SIG-M5 treated with dmso at 0.1 percent for 504 hours (cell line): ENCODE measurements around the gene TP53I11.

Source experiments
- DNase-seq: peaks from one replicate; lab custom pipeline; 2025; ENCODE audit not compliant: unreplicated experiment; lab: John Stamatoyannopoulos, UW

The TP53I11 gene

DNA sequence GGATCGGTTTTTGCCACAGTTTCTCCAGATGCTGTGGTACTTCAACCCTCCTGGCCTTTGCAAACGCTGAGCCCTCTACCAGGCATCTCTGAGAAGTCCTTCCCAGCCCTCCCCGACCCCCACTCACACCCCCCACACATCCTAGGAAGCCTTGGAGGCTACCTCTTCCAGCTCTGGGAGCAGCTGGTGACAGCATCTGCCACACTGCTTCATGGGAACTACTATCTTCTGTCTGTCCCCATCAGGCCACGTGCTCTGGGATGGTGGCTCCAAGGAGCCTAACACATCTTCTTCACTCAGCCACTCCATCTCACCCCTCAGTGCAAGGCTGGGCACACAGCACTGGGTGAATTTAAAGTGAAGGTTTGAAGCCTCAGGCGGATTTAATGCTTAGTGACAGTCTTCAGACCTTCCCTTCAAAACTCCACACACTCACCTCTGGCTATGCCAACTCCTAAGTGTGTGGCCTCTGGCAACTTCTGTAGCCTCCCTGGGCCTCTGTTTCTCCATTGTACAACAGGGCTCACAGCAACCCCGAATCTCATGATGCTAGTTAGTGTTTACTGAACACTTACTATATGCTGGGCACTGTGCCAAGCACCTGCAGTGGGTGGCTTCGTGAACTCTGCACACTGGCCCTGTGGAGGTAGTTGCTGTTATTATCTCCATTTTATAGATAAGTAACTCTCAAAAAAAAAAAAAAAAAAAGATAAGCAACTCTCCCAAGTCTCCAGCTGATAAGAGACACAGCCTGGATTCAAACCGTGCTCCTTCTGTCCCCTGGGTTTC is 7.3 kb upstream of the TP53I11 start:
- DNase-seq = no peak

DNA sequence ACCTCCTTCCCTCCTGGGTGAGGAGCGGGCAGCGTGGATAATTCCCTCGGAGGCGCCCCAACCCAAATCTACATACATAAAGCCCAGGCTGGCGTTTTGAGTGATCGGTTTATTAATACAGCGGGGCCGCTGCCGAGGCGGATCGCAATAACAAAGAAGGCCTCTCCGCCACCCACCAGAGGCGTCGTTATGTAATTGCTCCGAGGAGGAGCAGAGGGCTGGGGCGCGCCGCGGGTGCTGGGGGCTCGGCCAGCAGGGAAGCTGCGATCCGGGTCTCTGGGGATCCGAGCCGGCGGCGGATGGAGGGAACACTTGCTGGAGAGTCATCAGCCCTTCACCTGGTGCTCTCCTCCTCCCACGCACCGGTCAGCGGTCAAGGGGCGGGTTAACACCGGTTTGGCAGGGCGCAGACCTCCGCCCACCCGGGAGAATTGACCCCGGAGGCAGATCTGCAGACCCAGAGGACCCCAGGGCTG is 6.4 kb upstream of the TP53I11 start:
- DNase-seq = no peak

DNA sequence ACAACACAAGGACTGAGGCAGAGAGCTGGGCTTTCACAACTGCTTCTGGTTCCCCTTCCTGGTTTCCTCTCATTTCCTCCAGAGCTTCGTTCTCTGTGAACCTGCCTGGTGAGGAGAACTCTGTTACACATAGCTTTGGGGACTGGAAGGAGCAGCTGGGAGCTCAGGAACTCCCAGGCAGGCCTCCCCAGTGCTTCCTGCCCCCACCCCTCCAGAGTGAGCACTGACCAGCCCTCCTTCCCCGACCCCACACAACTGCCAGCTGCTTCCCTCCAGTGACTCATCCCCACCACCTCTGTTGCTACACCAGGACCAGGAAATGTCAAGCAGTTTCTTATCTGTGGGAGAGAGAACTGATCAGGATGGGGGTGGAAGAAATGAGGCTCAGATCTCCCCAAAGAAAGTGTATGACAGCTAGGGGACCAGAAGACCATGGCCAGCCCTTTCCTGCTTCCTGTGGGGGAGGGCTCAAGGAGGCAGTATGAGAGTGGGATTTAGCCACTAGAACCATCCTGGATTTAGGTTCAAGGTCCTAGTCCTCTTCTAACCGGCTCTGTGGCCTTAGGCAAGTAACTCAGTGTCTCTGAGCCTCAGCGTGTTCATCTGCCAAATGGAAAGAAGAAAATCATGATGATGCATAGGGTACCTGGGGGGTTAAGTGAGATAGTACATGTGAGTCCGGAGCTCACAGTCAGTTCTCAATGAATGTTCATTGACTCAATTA is 4.5 kb upstream of the TP53I11 start:
- DNase-seq = peak; percentile 73

DNA sequence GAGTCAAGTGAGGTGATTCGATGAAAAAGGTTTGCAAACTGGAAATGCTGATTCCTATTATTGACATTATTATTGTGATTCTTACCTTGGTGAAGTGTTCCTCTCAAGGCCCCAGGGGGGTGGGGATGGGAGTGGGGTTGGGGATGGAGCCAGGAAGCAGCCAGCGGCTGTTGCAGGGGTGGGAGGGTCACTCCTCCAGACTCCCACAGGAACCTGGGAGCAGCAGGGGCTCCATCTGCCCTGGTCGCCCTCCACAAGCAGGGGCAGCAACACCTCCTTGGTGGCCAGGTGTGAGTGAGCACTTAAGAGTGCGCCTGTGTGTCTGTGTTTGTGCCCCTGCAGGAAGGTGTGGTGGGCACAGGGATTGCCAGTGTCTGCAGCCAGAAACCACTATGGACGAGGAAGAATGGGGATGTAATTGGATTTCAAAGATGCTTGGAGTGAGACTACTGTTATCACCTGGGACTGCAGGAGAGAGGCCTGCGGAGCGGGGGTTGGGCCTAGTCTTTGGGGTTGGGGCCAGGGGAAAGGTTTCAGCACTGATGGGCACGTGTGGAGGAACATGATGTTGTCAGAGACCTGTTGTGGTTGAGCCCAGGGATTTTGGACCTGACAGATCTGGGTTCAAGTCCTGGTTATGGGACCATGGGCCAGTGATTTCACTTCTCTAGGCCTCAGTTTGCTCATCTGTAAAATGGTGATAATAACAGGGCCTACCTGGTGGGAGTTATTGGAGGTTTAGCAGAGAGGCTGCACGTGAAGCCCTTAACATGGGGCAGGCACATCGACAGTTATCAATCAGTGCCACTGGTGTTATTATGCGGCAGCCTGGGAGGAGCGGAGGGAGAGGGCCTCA is 3.6 kb upstream of the TP53I11 start:
- no peak for DNase-seq

DNA sequence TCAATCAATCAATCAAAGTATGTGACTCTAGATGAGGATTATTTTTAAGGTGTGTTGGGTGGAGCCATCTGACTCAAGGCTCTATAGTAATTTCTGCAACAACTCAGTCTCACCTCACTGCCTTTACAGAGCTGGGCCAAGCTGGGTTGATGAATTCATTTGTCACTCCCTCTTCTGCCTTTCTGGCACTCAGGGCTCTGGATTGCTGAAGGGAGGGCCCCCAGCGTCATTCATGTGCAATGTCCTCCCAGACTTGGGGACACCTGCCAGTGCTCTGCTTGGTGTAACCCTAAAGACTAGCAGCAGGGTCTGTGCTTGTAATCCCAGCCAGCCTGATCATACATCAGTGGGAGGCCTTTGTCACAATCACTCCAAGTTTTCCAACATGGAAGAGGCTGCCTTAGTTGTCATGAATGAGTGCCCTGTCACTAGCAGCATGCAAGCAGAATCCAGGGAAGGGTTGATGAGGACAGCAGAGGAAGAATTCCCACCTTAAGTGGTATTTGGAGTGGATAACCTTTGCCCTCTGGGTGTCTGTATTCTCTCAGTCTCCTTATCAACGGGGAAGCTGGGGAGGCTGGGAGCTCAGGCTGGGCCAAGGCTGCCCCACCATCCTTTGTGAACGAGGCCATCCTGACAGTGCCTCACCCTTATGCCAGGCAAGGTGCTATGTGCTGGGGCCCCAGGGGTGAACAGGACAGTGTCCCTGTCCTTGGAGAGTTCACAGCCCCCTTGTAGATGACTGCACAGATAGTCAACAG is 2.0 kb upstream of the TP53I11 start:
- no peak for DNase-seq

DNA sequence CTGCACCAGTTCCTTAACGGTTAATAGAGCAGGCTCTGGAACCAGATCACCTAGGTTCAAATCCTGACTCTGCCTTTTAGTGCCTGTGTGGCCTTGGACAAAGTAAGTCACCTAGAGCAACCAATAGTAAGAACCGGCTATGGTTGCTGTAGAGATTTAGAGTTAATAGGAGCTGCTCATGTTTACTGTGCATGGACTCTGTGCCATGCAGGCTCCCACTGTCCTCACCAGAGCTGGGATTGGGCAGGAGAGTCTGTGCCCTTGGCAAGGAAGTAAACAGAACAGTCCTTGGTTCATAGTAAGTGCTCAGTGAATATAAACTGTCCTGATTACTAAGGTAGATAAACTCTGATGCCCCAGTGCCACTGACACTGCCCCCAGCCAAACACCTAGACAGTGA is 1.4 kb upstream of the TP53I11 start:
- DNase-seq = no peak

DNA sequence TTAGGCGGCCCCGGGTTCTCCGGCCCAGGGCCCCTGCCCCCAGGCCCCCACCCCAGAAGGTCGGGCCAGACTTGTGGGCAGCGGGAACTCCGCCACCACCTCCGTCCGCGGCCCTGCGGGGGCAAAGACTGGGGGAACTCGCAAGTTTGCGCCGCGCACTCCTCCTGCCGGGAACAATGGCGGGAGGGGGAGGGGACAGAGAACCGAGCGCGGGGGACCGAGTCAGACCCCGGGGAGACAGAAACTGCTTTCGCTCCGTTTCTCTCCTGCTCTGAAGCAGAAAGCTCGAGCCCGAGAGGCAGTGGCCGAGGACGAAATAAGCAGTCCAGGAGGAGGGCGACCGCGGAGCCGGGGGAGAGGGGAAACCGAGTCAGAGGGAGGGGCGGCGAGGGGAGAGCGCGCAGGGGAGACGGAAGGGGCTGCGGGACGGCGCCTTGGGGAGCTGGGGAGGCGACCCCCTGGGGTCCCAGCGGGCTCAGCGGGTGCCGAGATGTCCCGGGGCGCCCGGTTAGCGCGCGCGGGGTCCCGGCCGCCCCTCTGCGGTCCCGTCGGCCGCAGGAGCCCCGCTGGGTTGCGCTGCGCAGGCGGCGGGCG is 555 bp downstream of the TP53I11 start:
- no peak for DNase-seq

DNA sequence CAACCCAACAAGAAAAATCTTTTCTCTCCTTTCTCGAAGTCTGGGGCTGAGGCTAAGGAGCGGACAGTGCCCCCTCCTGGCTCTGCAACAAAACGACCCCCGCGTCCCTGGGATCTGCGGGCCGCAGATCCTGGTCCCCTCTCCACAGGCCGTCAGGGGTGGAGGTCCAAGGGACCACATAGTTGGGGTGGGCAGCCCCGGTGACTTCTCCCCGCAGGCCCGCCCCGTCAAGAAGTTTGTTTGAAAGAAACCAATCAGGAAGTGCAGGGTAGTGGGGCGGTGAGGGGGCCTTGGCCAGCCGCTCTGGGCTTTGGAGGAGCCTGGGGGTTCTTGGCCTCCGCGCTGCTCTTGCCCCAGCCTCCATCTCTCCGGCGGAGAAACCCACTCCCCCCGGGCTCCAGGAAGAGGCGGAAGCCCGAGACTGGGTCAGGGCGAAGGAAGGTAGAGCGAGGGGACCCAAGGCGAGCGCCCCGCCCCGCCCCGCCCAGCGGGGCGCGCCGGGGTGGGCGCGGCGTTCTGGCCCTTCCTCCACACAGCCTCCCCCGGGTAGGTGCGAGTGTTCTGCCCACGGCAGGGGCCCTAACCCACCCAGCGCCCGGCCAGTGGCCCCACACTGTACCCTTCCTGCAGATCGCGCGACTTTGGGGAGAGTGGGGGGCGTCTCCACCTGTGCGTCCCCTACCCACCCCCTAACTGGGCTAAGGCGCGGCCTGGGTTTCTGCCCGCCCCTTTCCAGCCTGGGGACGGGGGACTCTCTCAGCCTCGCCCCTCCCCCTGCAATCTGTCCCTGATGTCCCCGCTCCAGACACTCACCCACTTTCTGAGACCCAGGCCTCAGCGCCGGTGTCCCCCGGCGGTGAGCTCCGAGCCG is 1.3 kb downstream of the TP53I11 start:
- no peak for DNase-seq

DNA sequence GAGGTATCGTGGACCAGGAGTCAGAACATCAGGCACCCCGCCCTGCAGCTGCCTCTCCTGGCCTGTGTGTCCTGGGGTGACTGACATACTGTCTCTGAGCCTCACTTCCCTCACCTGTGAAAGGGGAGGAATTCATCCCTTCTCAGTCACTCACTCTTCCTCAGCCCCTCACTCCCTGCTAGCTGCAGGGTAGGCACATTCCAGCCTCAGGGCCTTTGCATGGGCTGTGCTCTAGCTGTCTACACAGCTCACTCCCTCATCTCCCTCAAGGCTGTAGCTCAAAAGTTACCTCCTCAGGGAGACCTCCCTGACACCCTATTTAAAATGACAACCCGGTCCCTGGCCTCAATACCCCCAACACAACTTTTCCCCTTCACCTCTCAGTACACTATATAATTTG is 2.5 kb downstream of the TP53I11 start:
- DNase-seq = no peak

DNA sequence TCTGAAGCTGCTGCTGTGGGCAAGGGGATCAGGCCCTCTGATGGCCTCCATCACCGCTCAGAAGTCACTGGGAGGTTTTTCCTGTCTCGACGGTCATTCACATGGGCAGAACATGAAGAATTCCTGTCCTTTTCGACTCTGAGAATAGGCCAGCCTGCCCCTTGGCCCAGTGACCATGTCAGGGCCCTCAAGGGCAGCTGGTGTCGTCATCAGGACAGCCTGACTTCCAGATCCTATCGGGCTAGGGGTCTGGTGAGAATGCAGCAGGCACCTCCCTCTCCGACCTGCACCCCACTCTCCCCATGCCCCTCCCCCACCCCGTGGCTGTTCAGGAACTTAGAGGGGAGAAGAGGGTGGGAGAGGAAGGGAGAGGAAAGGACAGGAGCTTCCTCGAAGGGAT is 3.6 kb downstream of the TP53I11 start:
- no peak for DNase-seq

DNA sequence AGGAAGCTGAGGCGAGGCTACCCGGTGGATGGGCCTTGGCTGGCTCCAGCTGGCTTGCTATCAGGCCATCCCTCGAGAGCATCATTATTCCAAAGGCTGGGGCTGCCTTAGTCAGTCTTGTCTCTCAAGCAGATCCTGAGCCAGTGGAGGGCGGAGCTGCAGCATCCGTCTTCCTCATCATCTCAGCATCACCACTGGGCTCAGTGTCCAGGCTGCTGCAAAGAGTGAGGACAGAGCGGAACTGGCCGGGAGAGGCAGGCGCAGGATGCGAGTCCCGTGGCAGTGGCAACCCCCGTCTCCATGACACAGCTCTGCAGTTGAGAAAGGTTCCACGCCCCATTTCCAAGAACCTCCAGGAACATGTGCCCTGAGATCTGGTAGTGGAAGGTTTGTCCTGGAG is 4.4 kb downstream of the TP53I11 start:
- no peak for DNase-seq

DNA sequence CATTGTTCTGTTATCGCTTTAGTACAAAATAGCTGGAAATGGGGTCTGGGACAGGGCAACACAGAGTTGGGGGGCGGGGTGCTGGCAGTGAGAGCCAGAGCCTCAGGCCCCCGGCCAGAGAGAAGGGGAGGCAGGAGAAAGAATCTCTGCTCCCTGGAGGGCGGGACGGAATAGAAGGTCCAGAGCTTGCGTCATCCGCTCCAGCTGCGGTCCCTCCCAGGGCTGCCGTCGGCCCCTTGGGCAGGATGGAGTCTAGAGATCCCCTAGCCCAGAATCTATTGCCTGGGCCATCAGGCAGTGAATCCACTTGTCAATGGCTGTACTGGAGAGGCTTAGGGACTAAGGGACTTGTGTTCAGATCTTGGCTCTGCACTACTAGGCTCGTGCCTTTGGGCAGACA is 5.0 kb downstream of the TP53I11 start:
- no peak for DNase-seq

DNA sequence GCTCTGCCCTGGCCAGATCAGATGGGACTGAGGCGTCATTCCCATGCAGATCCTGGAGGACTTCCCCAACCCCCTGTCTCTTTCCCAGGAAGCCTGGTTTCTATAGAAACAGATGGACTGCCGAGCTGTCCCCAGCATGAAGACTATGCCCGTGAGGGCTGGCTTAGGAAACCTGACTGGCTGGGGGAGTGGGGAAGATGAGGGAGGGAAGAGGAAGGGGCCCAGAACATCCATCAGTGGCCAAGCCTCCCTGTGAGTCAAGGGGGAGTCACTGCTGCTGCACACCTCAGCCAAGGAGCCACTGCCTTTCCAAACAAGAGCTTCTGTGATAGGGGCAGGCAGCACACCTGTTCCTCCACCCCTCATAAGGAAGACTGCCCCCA is 5.8 kb downstream of the TP53I11 start:
- no peak for DNase-seq

DNA sequence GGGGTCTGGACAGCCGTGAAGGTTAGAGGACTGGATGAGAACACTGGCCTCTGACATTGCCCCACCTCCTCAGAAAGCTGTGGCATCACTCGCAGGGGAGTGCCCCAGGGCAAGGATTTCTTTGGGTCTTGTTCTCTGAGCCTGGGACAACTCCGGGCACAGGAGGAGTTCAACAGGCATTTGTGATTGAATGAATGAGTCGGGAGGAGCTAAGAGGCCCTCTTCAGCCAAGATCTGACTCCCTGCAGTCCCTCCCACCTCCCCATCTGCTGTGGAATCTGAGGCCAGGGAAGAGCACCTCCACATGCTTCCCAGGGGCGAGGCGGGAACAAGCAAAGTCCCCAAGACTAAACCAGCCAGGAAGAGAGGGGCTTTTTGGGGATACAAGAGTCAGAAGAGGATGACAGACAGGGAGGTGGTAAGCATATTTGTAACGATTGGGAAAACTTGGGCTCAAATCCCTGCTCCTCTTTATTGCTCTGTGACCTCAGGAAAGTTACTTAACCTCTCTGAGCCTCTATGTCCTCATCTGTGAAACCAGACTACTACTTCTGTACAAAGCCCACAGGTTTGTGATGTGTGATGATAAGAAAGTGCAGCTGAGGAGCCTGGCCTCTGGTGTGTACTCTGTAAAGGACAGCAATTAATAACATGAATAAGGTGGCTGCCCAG is 6.4 kb downstream of the TP53I11 start:
- no peak for DNase-seq

DNA sequence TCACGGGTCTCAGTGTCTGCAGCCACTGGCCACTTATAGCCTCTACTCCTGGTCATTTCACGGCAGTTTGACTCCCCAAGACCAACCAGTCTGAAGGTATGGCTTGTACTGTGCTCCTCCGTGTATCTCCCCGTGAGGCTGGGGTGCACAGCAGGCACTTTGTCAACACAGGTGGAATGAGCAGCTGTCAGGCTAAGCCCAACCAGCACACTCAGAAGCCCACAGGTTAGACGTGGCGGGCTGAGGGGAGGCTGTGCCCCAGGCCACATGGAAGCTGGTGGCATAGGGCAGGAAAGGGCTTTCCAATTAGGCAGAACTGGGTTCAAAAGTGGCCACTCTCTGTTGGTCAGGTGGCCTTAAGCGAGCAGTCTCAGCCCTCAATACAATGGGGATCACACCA is 7.0 kb downstream of the TP53I11 start:
- DNase-seq = no peak

DNA sequence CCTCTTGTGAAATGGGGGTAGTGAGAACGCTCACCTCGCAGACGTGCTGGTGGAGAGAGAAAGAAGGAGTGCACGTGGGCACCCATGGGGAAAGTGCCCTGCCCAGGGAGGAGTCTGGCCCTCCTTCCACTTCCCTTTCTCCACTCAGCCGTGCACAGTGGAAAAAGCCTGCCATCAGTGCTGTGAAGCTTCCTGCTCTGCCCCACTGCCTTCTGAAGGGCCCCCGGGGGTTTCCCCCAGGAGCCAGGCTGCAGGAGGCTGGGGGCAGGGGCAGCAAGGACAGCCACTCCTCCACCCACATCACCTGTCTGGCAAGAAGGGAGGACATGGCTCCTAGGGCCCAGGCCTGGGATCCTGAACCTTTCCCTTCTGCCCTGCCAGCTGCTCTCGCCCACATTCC is 7.6 kb downstream of the TP53I11 start:
- DNase-seq = peak; percentile 16

DNA sequence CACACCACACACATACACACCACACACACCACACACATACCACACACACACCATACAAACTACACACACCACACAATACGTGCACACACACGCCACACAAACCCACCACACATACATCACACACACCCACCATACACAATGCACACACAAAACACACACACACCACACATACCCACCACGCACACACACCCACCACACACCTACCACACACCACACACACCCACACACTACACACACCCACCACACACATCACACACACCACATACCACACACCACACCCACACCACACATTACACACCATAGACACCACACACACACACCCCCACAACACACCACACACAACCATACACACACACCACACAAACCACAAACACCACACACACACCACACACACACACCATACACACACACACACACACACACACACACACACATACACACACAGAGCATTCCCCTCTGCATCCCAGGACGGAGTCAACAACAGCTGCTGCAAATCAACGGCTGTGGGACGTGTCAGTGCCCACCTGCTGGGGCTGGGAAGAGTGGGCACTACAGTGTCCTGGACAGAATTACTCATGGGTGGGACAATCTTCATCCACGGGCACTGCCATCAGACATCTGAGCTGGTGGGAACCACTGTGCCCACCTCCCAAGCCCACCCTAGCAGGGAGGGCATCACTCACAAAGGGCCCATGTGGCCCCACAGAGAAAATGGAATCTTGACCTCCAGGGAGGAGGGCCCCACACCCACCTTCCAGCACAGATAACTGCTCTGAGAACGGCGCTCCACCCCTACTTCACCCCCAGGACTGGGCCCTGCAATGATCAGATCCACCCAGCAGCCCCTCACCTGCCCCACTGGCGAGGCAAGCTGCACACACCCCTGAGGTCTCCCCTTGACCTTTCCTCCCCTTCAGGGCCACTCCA is 8.4 kb downstream of the TP53I11 start:
- DNase-seq = no peak
